Inflammatory macrophage (primary cell): ENCODE measurements around the gene MKS1.

Source experiments
- DNase-seq, 2 donors: peaks; one replicate each; pipeline ENCODE4 v3.0.0-alpha.2; 2020 to 2022

Gene MKS1

DNA sequence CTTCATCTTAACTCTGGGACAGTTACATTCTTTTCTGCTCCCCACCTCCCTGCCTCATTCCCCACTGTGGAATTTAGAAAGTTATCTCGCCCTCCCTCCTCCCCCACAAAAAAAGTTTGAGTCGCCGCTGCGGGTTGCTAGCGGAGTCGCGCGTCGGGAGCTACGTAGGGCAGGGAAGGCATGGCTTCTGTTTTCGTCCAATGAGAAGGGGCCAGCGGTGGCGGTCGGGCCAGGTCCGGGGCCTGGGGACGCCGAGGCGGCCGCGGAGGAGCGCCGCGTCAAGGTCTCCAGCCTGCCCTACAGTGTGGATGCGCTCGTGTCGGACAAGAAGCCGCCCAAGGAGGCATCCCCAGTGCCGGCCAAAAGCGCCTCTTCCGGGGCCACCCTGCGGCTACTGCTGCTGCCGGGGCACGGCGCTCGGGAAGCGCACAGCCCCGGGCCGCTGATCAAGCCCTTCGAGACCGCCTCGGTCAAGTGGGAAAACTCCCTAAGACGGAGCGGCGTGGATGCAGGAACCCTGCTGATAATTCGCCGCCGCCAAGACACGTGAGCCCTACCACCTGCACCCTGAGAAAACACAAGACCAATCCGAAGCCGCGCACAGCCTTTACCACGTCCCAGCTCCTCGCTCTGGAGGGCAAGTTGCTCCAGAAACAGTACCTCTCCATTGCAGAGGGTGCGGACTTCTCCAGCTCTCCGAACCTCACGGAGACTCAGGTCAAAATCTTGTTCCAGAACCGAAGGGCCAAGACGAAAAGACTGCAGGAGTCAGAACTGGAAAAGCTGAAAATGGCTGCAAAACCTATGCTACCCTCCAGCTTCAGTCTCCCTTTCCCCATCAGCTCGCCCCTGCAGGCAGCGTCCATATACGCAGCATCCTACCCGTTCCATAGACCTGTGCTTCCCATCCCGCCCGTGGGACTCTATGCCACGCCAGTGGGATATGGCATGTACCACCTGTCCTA lies 61.9 kb downstream of the MKS1 start:
- DNase-seq, result peak; percentile 5 to 20
